ENCODE results near the gene GSC2. TPM values are rescaled to one million over a fixed set of nuclear protein-coding genes. Genes with fewer than 3 reads are reported as not detected.
"Not testable (repeated sequence)": the region's sequence is repeated elsewhere in the genome, so short reads cannot be mapped to it uniquely, and the experiment has no call there.

Gene GSC2
- total RNA-seq, 1 experiment from 2014 or later, result not detected

- Histone ChIP-seq H3K27me3 (peaks cover 5% of the 10 kb centered on the region; the same call in 1 of the 2 replicates), H3K4me3 (no peak overlapping the region), H3K4me1 (peaks cover 14% of the 10 kb centered on the region; the same call in 1 of the 2 replicates), H3K9me3 (replicated peaks) (no peaks in the 10 kb centered on the region), H3K36me3 (no peaks in the 10 kb centered on the region), H3K27ac (no peak overlapping the region)
- DNase-seq, result no peak
Observed at GRCh38 chr22:19173047-19174035, 23.2 kb upstream of the GSC2 start.

- Histone ChIP-seq H3K27ac (peak overlapping the region; percentile 83), H3K36me3 (no peaks in the 10 kb centered on the region), H3K4me3 (peak overlapping the region; percentile 95), H3K4me1 (peaks cover 14% of the 10 kb centered on the region; the same call in 1 of the 2 replicates), H3K27me3 (peaks cover 5% of the 10 kb centered on the region; the same call in 1 of the 2 replicates), H3K9me3 (replicated peaks) (no peaks in the 10 kb centered on the region)
- DNase-seq, result no peak
Observed at GRCh38 chr22:19172213-19173046, 22.3 kb upstream of the GSC2 start.

GRCh38 chr22:19169947-19170318 lies 19.8 kb upstream of the GSC2 start:
- DNase-seq, result no peak
- Histone ChIP-seq H3K9me3 (replicated peaks) (no peaks in the 10 kb centered on the region), H3K36me3 (no peaks in the 10 kb centered on the region), H3K27me3 (peaks cover 5% of the 10 kb centered on the region; the same call in 1 of the 2 replicates), H3K4me3 (no peak overlapping the region), H3K4me1 (peaks cover 13% of the 10 kb centered on the region; the same call in 1 of the 2 replicates), H3K27ac (no peak overlapping the region)

- H3K9me3 ChIP-seq (replicated peaks), result no peaks in the 10 kb centered on the region
- no peaks in the 10 kb centered on the region for H3K36me3 ChIP-seq
- H3K4me3 ChIP-seq, result peak overlapping the region; percentile 17; the same call in 1 of the 2 replicates
- DNase-seq, result no peak
- peaks cover 7% of the 10 kb centered on the region; the same call in 1 of the 2 replicates for H3K4me1 ChIP-seq
- no peak overlapping the region for H3K27ac ChIP-seq
- H3K27me3 ChIP-seq, result peaks cover 5% of the 10 kb centered on the region; the same call in 1 of the 2 replicates
Observed at GRCh38 chr22:19169002-19169946, 19.2 kb upstream of the GSC2 start.

- Histone ChIP-seq H3K4me1 (peaks cover 3% of the 10 kb centered on the region; the same call in 1 of the 2 replicates), H3K9me3 (replicated peaks) (no peaks in the 10 kb centered on the region), H3K27me3 (peaks cover 5% of the 10 kb centered on the region; the same call in 1 of the 2 replicates), H3K36me3 (no peaks in the 10 kb centered on the region), H3K27ac (no peak overlapping the region), H3K4me3 (no peak overlapping the region)
- no peak for DNase-seq
Observed at GRCh38 chr22:19168088-19168890, 18.2 kb upstream of the GSC2 start.

GRCh38 chr22:19167106-19167869 lies 17.2 kb upstream of the GSC2 start:
- H3K4me3 ChIP-seq, result no peak overlapping the region
- no peaks in the 10 kb centered on the region for H3K9me3 ChIP-seq (replicated peaks)
- no peaks in the 10 kb centered on the region; the same call in 1 of the 2 replicates for H3K4me1 ChIP-seq
- H3K27me3 ChIP-seq, result peaks cover 5% of the 10 kb centered on the region; the same call in 1 of the 2 replicates
- DNase-seq, result no peak
- no peak overlapping the region for H3K27ac ChIP-seq
- H3K36me3 ChIP-seq, result no peaks in the 10 kb centered on the region

- H3K36me3 ChIP-seq, result no peaks in the 10 kb centered on the region
- H3K27ac ChIP-seq, result no peak overlapping the region
- no peak overlapping the region for H3K4me3 ChIP-seq
- no peak for DNase-seq
- H3K27me3 ChIP-seq, result peaks cover 5% of the 10 kb centered on the region; the same call in 1 of the 2 replicates
- no peaks in the 10 kb centered on the region for H3K9me3 ChIP-seq (replicated peaks)
- no peaks in the 10 kb centered on the region; the same call in 1 of the 2 replicates for H3K4me1 ChIP-seq
Observed at GRCh38 chr22:19166421-19166820, 16.3 kb upstream of the GSC2 start.

- Histone ChIP-seq H3K9me3 (replicated peaks) (no peaks in the 10 kb centered on the region), H3K4me1 (no peaks in the 10 kb centered on the region), H3K27me3 (peaks cover 1% of the 10 kb centered on the region; the same call in 1 of the 2 replicates), H3K27ac (no peak overlapping the region), H3K4me3 (no peak overlapping the region), H3K36me3 (no peaks in the 10 kb centered on the region)
- DNase-seq, result no peak
Observed at GRCh38 chr22:19164425-19164824, 14.3 kb upstream of the GSC2 start.

GRCh38 chr22:19158649-19159048 lies 8.6 kb upstream of the GSC2 start:
- DNase-seq; H3K4me1 ChIP-seq; H3K4me3 ChIP-seq; H3K36me3 ChIP-seq; H3K27ac ChIP-seq; H3K9me3 ChIP-seq (replicated peaks); H3K27me3 ChIP-seq: not testable (repeated sequence)

- not testable (repeated sequence) for H3K4me1 ChIP-seq; DNase-seq; H3K9me3 ChIP-seq (replicated peaks); H3K4me3 ChIP-seq; H3K27ac ChIP-seq; H3K36me3 ChIP-seq; H3K27me3 ChIP-seq
Observed at GRCh38 chr22:19156109-19156508, 6.0 kb upstream of the GSC2 start.

GRCh38 chr22:19152942-19153883 lies 3.1 kb upstream of the GSC2 start:
- no peak for DNase-seq
- H3K27ac ChIP-seq, result no peak overlapping the region
- no peak overlapping the region for H3K4me3 ChIP-seq
- H3K27me3 ChIP-seq, result 0 out of 2 replicates have a peak, but pooled peaks cover 3% of the 10 kb centered on the region
- no peaks in the 10 kb centered on the region for H3K9me3 ChIP-seq (replicated peaks)
- no peaks in the 10 kb centered on the region for H3K36me3 ChIP-seq
- H3K4me1 ChIP-seq, result no peaks in the 10 kb centered on the region
